Activated CD4-positive, alpha-beta T cell treated with anti-CD3 and anti-CD28 coated beads for 1 hour (primary cell): ENCODE measurements around the gene DLX2.
A peak's percentile ranks its signal among the peaks of the same experiment; 100 is the strongest.

ENCODE experiments used
- DNase-seq: peaks from one replicate; pipeline ENCODE4 v3.0.0-alpha.2; 2020

DLX2 gene

GRCh38 chr2:172107690-172108586 is 5.2 kb upstream of the DLX2 start:
- DNase-seq: no peak

- DNase-seq: no peak
Measured at GRCh38 chr2:172106108-172106961, 3.6 kb upstream of the DLX2 start.

- DNase-seq: no peak
Measured at GRCh38 chr2:172105471-172106107, 2.9 kb upstream of the DLX2 start.

- no peak for DNase-seq
Measured at GRCh38 chr2:172103471-172104272, 972 bp upstream of the DLX2 start.

- no peak for DNase-seq
Measured at GRCh38 chr2:172101821-172102390, 794 bp downstream of the DLX2 start.

GRCh38 chr2:172100935-172101820 is 1.5 kb downstream of the DLX2 start:
- no peak for DNase-seq

- DNase-seq: no peak
Measured at GRCh38 chr2:172100080-172100934, 2.4 kb downstream of the DLX2 start.

GRCh38 chr2:172099472-172100079 is 3.1 kb downstream of the DLX2 start:
- no peak for DNase-seq

- no peak for DNase-seq
Measured at GRCh38 chr2:172098650-172099471, 3.8 kb downstream of the DLX2 start.

GRCh38 chr2:172098287-172098649 is 4.4 kb downstream of the DLX2 start:
- DNase-seq: no peak

GRCh38 chr2:172097557-172098131 is 5.1 kb downstream of the DLX2 start:
- DNase-seq: no peak

GRCh38 chr2:172096626-172097547 is 5.8 kb downstream of the DLX2 start:
- DNase-seq: no peak

- DNase-seq: no peak
Measured at GRCh38 chr2:172095905-172096625, 6.6 kb downstream of the DLX2 start.

- peak; percentile 58 for DNase-seq
Measured at GRCh38 chr2:172095146-172095904, 7.4 kb downstream of the DLX2 start.

GRCh38 chr2:172094294-172095145 is 8.2 kb downstream of the DLX2 start:
- no peak for DNase-seq
